GM23338 (cell line): ENCODE data around the gene KCNJ11. TPM values are rescaled to one million over a fixed set of nuclear protein-coding genes. Genes with fewer than 3 reads are reported as not detected.

Source experiments
- ATAC-seq: fragments of 200-7000 bp; cut with Tn5 transposase; 3 replicates; pipeline ENCODE4 v1.9.1; 2020
- DNase-seq: peaks from one replicate; pipeline ENCODE4 v3.0.0-alpha.2; 2015; ENCODE audit warnings: low spot score
- H2AFZ ChIP-seq: fragments of 200-600 bp; sonication (generic); 2 replicates; pipeline ENCODE4 v1.8.0; 2016; ENCODE audit warnings: antibody characterized with exemption, mild to moderate bottlenecking, moderate library complexity
- H3F3A ChIP-seq: fragments of 200-600 bp; sonication (generic); replicated peaks from 2 replicates; pipeline ENCODE4 v1.8.0; 2017; ENCODE audit warnings: antibody characterized with exemption, mixed run types, low read depth
- H3K27ac ChIP-seq: fragments of 200-600 bp; sonication (generic); 2 replicates; pipeline ENCODE4 v1.6.1; 2016; ENCODE audit warnings: low read depth
- H3K27me3 ChIP-seq: fragments of 200-600 bp; sonication (generic); 2 replicates; pipeline ENCODE4 v1.8.0; 2016; ENCODE audit warnings: mild to moderate bottlenecking, mixed run types, moderate library complexity; ENCODE audit not compliant: insufficient read depth
- H3K36me3 ChIP-seq: fragments of 200-600 bp; sonication (generic); 2 replicates; pipeline ENCODE4 v1.8.0; 2016; ENCODE audit warnings: mild to moderate bottlenecking; ENCODE audit not compliant: insufficient read depth
- H3K4me1 ChIP-seq: fragments of 200-600 bp; sonication (generic); 2 replicates; pipeline ENCODE4 v1.8.0; 2016; ENCODE audit warnings: mild to moderate bottlenecking, moderate library complexity; ENCODE audit not compliant: insufficient read depth
- H3K4me2 ChIP-seq: fragments of 200-600 bp; sonication (generic); 2 replicates; pipeline ENCODE4 v1.7.1; 2017; ENCODE audit warnings: mixed run types
- H3K4me3 ChIP-seq: fragments of 200-600 bp; sonication (generic); 2 replicates; pipeline ENCODE4 v1.6.1; 2016; ENCODE audit warnings: mixed run types
- H3K79me2 ChIP-seq: fragments of 200-600 bp; sonication (generic); replicated peaks from 2 replicates; pipeline ENCODE4 v1.8.0; 2017; ENCODE audit warnings: mild to moderate bottlenecking; ENCODE audit not compliant: insufficient read depth
- H3K9me2 ChIP-seq: fragments of 200-600 bp; sonication (generic); 2 replicates; pipeline ENCODE4 v1.8.0; 2017; ENCODE audit not compliant: insufficient read depth
- H4K20me1 ChIP-seq: fragments of 200-600 bp; sonication (generic); replicated peaks from 2 replicates; pipeline ENCODE4 v1.8.0; 2017; ENCODE audit warnings: mild to moderate bottlenecking; ENCODE audit not compliant: insufficient read depth
- H3K27ac Mint-ChIP-seq: 2 replicates; pipeline ENCODE4 v1.8.0; 2020; ENCODE audit warnings: inconsistent platforms, mild to moderate bottlenecking, moderate library complexity, mixed read lengths
- H3K27me3 Mint-ChIP-seq: 3 replicates; pipeline ENCODE4 v1.8.0; 2022; ENCODE audit warnings: low read depth, mild to moderate bottlenecking, moderate library complexity, mixed read lengths, inconsistent platforms; ENCODE audit not compliant: insufficient read depth, poor library complexity
- H3K36me3 Mint-ChIP-seq: 3 replicates; pipeline ENCODE4 v1.8.0; 2021; ENCODE audit warnings: low read depth, mild to moderate bottlenecking, inconsistent platforms, moderate library complexity, mixed read lengths
- H3K4me1 Mint-ChIP-seq: 3 replicates; pipeline ENCODE4 v1.8.0; 2020; ENCODE audit warnings: mild to moderate bottlenecking, inconsistent platforms, mixed read lengths
- H3K4me3 Mint-ChIP-seq: 3 replicates; pipeline ENCODE4 v1.8.0; 2021; ENCODE audit warnings: moderate library complexity, mild to moderate bottlenecking, inconsistent platforms, mixed read lengths
- H3K9me3 Mint-ChIP-seq: 3 replicates; pipeline ENCODE4 v1.8.0; 2020; ENCODE audit warnings: moderate library complexity, mild to moderate bottlenecking, inconsistent platforms, mixed read lengths
- CREB1 ChIP-seq: fragments of 250-450 bp; sonication (Bioruptor Pico); IDR thresholded peaks from 2 replicates; pipeline ENCODE4 v1.5.0; 2020; ENCODE audit warnings: low read depth, mild to moderate bottlenecking, moderate library complexity
- CTCF ChIP-seq, 2 experiments: fragments of 200-600 bp in 1 of 2; sonication (generic) in 1 of 2; conservative IDR thresholded peaks; 2 replicates each; pipeline versions ENCODE4 v1.5.1 to v1.6.1; 2016 to 2017; ENCODE audit warnings: antibody characterized with exemption in 2 of 2, low read depth in 2 of 2, mild to moderate bottlenecking in 2 of 2, moderate library complexity in 1 of 2
- ETS1 ChIP-seq: IDR thresholded peaks from 2 replicates; pipeline ENCODE4 v1.6.1; 2016; ENCODE audit warnings: antibody characterized with exemption
- EZH2 ChIP-seq: fragments of 200-600 bp; sonication (generic); IDR thresholded peaks from one replicate; pipeline ENCODE4 v1.8.0; 2017; ENCODE audit warnings: antibody characterized with exemption, mild to moderate bottlenecking, low read depth; ENCODE audit not compliant: unreplicated experiment
- EZH2phosphoT487 ChIP-seq: fragments of 200-600 bp; sonication (generic); IDR thresholded peaks from one replicate; pipeline ENCODE4 v1.8.1; 2018; ENCODE audit warnings: antibody characterized with exemption; ENCODE audit not compliant: unreplicated experiment
- JUNB ChIP-seq: IDR thresholded peaks from one replicate; pipeline ENCODE4 v1.6.1; 2016; ENCODE audit warnings: antibody characterized with exemption; ENCODE audit not compliant: unreplicated experiment
- NANOG ChIP-seq: IDR thresholded peaks from 2 replicates; pipeline ENCODE4 v1.6.1; 2016; ENCODE audit warnings: antibody characterized with exemption, borderline replicate concordance
- POLR2AphosphoS5 ChIP-seq: IDR thresholded peaks from 2 replicates; pipeline ENCODE4 v1.6.1; 2016; ENCODE audit warnings: antibody characterized with exemption, low read depth
- REST ChIP-seq: IDR thresholded peaks from one replicate; pipeline ENCODE4 v1.6.1; 2018; ENCODE audit warnings: antibody characterized with exemption; ENCODE audit not compliant: unreplicated experiment
- STAT1 ChIP-seq: IDR thresholded peaks from one replicate; pipeline ENCODE4 v1.6.1; 2016; ENCODE audit warnings: antibody characterized with exemption; ENCODE audit not compliant: unreplicated experiment
- ZNF114 ChIP-seq: fragments of 250-450 bp; sonication (Bioruptor Pico); IDR thresholded peaks from 2 replicates; pipeline ENCODE4 v1.5.0; 2020; ENCODE audit warnings: mild to moderate bottlenecking, moderate library complexity
- ZNF331 ChIP-seq: fragments of 250-450 bp; sonication (Bioruptor Pico); IDR thresholded peaks from 2 replicates; pipeline ENCODE4 v1.5.0; 2020; ENCODE audit warnings: low read depth, mild to moderate bottlenecking, moderate library complexity
- ZNF462 ChIP-seq: fragments of 250-450 bp; sonication (Bioruptor Pico); IDR thresholded peaks from 2 replicates; pipeline ENCODE4 v1.5.0; 2020; ENCODE audit warnings: mild to moderate bottlenecking, moderate library complexity
- polyA plus RNA-seq: library from polyadenylated mRNA; unstranded; fragments of >200 nt; fragmentation: Nextera tagmentation; extraction: Ambion mirVana; gene quantifications from 2 replicates; pipeline ENCODE4 v1.2.1, GENCODE V29; 2016
- total RNA-seq: library from RNA; depleted of rRNA; stranded (reverse); fragments of >200 nt; shearing (Covaris generic); gene quantifications from 2 replicates; pipeline ENCODE4 v1.2.3, GENCODE V29; 2014

KCNJ11 gene
- total and polyA plus RNA-seq, 2 experiments from 2014 or later: 0.89 to 7.9 TPM

GRCh38 chr11:17382046-17382728 is 6.3 kb downstream of the KCNJ11 start:
- H3K9me3 Mint-ChIP-seq: peaks cover 21% of the 10 kb centered on the region
- Histone ChIP-seq H3K79me2 (no peaks in the 10 kb centered on the region), H3K4me1 (no peaks in the 10 kb centered on the region), H3F3A (no peaks in the 10 kb centered on the region), H3K4me3 (no peak overlapping the region), H3K27me3 (no peaks in the 10 kb centered on the region), H3K36me3 (peaks cover 5% of the 10 kb centered on the region; the same call in 1 of the 2 replicates), H4K20me1 (no peaks in the 10 kb centered on the region), H2AFZ (no peak overlapping the region), H3K9me2 (no peaks in the 10 kb centered on the region), H3K27ac (no peak overlapping the region), H3K4me2 (no peak overlapping the region)
- peaks cover 8% of the 10 kb centered on the region for H3K27me3 Mint-ChIP-seq
- DNase-seq (no peak), ATAC-seq (no peak)
- no peak overlapping the region for H3K4me3 Mint-ChIP-seq
- H3K36me3 Mint-ChIP-seq: peaks cover 24% of the 10 kb centered on the region
- TF ChIP-seq CTCF (conservative IDR thresholded peaks at IDR 0.05; ENCODE audit: low read depth in 2 of 2): no peak
- no peak for TF ChIP-seq JUNB
- no peak for TF ChIP-seq ZNF331
- no peak for TF ChIP-seq EZH2
- TF ChIP-seq STAT1: no peak
- no peak for TF ChIP-seq EZH2phosphoT487
- no peak for TF ChIP-seq ETS1
- TF ChIP-seq NANOG: no peak
- no peak for TF ChIP-seq POLR2AphosphoS5
- no peak for TF ChIP-seq REST
- no peak for TF ChIP-seq ZNF114 (CRISPR knock-in tag)
- TF ChIP-seq CREB1: no peak
- TF ChIP-seq ZNF462 (CRISPR knock-in tag): no peak
- no peak overlapping the region for H3K27ac Mint-ChIP-seq
- H3K4me1 Mint-ChIP-seq: peaks cover 6% of the 10 kb centered on the region; the same call in 2 of the 3 replicates
